Fibroblast of skin of left quadriceps (primary cell): ENCODE results near the gene TP53.
"Not testable (repeated sequence)": the region's sequence is repeated elsewhere in the genome, so short reads cannot be mapped to it uniquely, and the experiment has no call there.

Experiments
- DNase-seq, 2 experiments: peaks; one replicate each; pipeline ENCODE4 v3.0.0-alpha.2; 2013; ENCODE audit warnings: low read depth in 2 of 2

Gene TP53

GRCh38 chr17:7631398-7632380, 55.6 kb downstream of the TP53 start:
- DNase-seq = no peak

GRCh38 chr17:7629939-7630571, 57.2 kb downstream of the TP53 start, which contains the start of gene SHBG:
Gene SHBG, plus strand, starts transcription at chr17:7630135. Its CDS starts 38 bp downstream, at chr17:7630173.
- DNase-seq = no peak

- DNase-seq = peak; percentile 84 to 88
Observed at GRCh38 chr17:7627250-7628121, 59.8 kb downstream of the TP53 start, which contains the start of gene SAT2. Gene SAT2, minus strand, starts transcription at chr17:7627821. Its CDS starts 186 bp downstream, at chr17:7627635.

DNA sequence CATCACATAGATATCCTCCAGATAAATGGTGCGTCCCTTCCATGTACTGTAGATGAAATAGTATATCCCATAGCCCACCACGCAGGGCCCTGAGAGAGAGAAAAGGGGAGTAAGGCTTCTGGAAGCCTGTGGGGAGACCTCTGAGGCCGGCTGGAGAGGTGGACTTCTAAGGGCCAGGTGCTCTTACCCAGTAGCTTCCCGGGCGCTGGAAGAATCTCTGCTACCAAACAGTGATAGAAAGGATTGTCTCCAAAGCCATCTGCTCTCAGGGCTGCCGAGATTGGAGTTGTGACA, 60.4 kb downstream of the TP53 start:
- no peak for DNase-seq

DNA sequence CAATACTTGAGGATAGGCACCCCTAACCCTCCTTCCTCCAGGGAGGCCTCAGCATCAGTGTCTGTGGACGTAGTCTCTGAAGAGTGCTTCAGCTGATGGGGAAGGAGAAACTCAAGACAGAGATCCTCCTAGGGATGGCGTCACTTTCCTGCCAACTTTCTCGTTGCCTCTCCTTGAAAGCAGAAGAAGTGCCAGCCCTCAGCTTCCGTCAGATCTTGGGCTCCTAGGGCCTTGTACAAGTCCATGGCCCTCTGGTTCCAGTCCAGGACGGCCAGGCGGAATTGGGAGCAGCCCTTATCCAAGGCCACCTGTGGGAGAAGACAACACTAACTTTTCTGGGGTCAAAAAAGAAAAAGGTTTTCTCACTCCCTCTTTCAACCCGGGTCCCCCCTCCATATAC, 61.0 kb downstream of the TP53 start:
- no peak for DNase-seq

DNA sequence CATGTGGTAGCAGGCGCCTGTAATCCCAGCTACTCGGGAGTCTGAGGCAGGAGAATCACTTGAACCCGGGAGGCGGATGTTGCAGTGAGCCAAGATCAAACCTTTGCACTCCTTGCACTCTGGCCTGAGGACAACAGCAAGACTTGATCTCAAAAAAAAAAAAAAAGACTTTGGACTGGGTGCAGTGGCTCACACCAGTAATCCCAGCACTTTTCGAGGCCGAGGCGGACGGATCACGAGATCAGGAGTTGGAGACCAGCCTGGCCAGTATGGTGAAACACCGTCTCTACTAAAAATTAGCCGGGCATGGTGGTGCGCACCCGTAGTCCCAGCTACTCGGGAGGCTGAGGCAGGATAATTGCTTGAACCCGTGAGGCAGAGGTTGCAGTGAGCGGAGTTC, 61.5 kb downstream of the TP53 start:
- not testable (repeated sequence) for DNase-seq

DNA sequence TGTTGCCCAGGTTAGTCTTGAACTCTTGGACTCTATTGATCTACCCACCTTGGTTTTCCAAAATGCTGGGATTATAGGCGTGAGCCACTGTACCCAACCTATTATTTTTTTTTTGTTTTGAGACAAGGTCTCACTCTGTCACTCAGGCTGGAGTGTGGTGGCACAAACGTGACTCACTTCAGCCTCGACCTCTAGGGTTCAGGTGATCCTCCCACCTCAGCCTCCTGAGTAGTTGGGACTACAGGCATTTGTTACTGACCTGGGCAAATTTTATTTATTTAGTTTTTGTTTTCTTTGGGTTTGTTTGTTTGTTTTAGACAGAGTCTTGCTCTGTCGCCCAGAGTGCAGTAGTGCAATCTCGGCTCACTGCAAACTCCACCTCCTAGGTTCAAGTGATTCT, 63.6 kb downstream of the TP53 start:
- DNase-seq = no peak

DNA sequence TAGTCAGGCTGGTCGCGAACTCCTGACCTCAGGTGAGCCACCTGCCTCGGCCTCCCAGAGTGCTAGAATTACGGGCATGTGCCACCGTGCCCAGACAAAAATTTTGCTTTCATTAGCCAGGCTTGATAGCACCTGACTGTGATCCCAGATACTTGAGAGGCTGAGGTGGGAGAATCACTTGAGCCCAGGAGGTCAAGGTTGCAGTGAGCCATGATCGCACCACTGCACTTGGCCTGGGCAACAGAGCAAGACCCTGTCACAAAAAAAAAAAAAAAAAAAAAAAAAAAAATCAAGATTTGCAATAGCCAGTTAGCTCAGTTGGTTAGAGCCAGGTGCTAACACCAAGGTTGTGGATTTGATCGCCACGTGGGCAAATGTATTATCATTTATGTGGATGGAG, 66.5 kb downstream of the TP53 start:
- DNase-seq = no peak

GRCh38 chr17:7618608-7619007, 68.7 kb downstream of the TP53 start:
- no peak for DNase-seq
